H9 (cell line): ENCODE results near the gene PPM1H. TPM values are rescaled to one million over a fixed set of nuclear protein-coding genes. Genes with fewer than 3 reads are reported as not detected.

Experiments
- DNase-seq: peaks from one replicate; pipeline ENCODE4 v3.0.0-alpha.2; 2017
- H2AFZ ChIP-seq: one replicate; pipeline ENCODE4 v1.6.1; 2013; ENCODE audit warnings: mild to moderate bottlenecking, low read length, control low read depth, moderate library complexity
- H2AK5ac ChIP-seq: 2 replicates; pipeline ENCODE4 v1.6.1; 2013; ENCODE audit warnings: low read length, control low read depth, mixed read lengths; ENCODE audit not compliant: insufficient read length
- H2BK120ac ChIP-seq: one replicate; pipeline ENCODE4 v1.6.1; 2013; ENCODE audit warnings: low read depth, mild to moderate bottlenecking, low read length, control low read depth, inconsistent platforms; ENCODE audit not compliant: poor library complexity, severe bottlenecking
- H2BK12ac ChIP-seq: 2 replicates; pipeline ENCODE4 v1.6.1; 2013; ENCODE audit warnings: low read length, control low read depth, mixed read lengths, low read depth; ENCODE audit not compliant: insufficient read length
- H2BK15ac ChIP-seq: 2 replicates; pipeline ENCODE4 v1.6.1; 2013; ENCODE audit warnings: low read depth, low read length, control low read depth
- H2BK20ac ChIP-seq: one replicate; pipeline ENCODE4 v1.6.1; 2013; ENCODE audit warnings: low read depth, mild to moderate bottlenecking, low read length, control low read depth, inconsistent platforms; ENCODE audit not compliant: poor library complexity, severe bottlenecking
- H2BK5ac ChIP-seq: 2 replicates; pipeline ENCODE4 v1.6.1; 2013; ENCODE audit warnings: low read length, control low read depth, mixed read lengths; ENCODE audit not compliant: insufficient read length
- H3K14ac ChIP-seq: 2 replicates; pipeline ENCODE4 v1.6.1; 2013; ENCODE audit warnings: low read length, control low read depth; ENCODE audit not compliant: insufficient read depth
- H3K18ac ChIP-seq: 2 replicates; pipeline ENCODE4 v1.6.1; 2013; ENCODE audit warnings: low read depth, mild to moderate bottlenecking, mixed read lengths, low read length, control low read depth; ENCODE audit not compliant: insufficient read length
- H3K23ac ChIP-seq: 2 replicates; pipeline ENCODE4 v1.6.1; 2013; ENCODE audit warnings: low read length, control low read depth, mixed read lengths, low read depth; ENCODE audit not compliant: insufficient read length
- H3K23me2 ChIP-seq: 2 replicates; pipeline ENCODE4 v1.6.1; 2013; ENCODE audit warnings: low read depth, mild to moderate bottlenecking, mixed read lengths, low read length, control low read depth; ENCODE audit not compliant: insufficient read length, poor library complexity, severe bottlenecking
- H3K27ac ChIP-seq: 2 replicates; pipeline ENCODE4 v1.5.1; 2013; ENCODE audit warnings: low read length, control low read depth, mixed read lengths, low read depth; ENCODE audit not compliant: insufficient read length
- H3K27me3 ChIP-seq: 2 replicates; pipeline ENCODE4 v1.6.1; 2013; ENCODE audit warnings: low read length, control low read depth, inconsistent platforms; ENCODE audit not compliant: insufficient read depth
- H3K4ac ChIP-seq: 2 replicates; pipeline ENCODE4 v1.6.1; 2013; ENCODE audit warnings: low read depth, mild to moderate bottlenecking, control low read depth, inconsistent platforms, low read length, moderate library complexity
- H3K4me1 ChIP-seq: 2 replicates; pipeline ENCODE4 v1.6.1; 2013; ENCODE audit warnings: low read length, control low read depth, inconsistent platforms; ENCODE audit not compliant: insufficient read depth
- H3K4me2 ChIP-seq: 2 replicates; pipeline ENCODE4 v1.6.1; 2013; ENCODE audit warnings: low read length, control low read depth, mixed read lengths; ENCODE audit not compliant: insufficient read length, insufficient read depth
- H3K56ac ChIP-seq: 2 replicates; pipeline ENCODE4 v1.6.1; 2013; ENCODE audit warnings: low read depth, mild to moderate bottlenecking, mixed read lengths, low read length, control low read depth; ENCODE audit not compliant: insufficient read length
- H3K79me1 ChIP-seq: 2 replicates; pipeline ENCODE4 v1.6.1; 2013; ENCODE audit warnings: low read depth, mild to moderate bottlenecking, moderate library complexity, low read length, control low read depth, inconsistent platforms; ENCODE audit not compliant: insufficient read depth, poor library complexity, severe bottlenecking
- H3K79me2 ChIP-seq: 2 replicates; pipeline ENCODE4 v1.6.1; 2013; ENCODE audit warnings: low read length, control low read depth, inconsistent platforms; ENCODE audit not compliant: insufficient read depth
- H3K9ac ChIP-seq: 2 replicates; pipeline ENCODE4 v1.6.1; 2013; ENCODE audit warnings: low read length, control low read depth, mixed read lengths; ENCODE audit not compliant: insufficient read length; ENCODE audit errors: extremely low read depth
- H3K9me3 ChIP-seq: one replicate; pipeline ENCODE4 v1.6.1; 2013; ENCODE audit warnings: low read depth, low read length, inconsistent platforms; ENCODE audit not compliant: control insufficient read depth
- H3T11ph ChIP-seq: one replicate; pipeline ENCODE4 v1.6.1; 2013; ENCODE audit warnings: mild to moderate bottlenecking, low read length, control low read depth, inconsistent platforms
- H4K20me1 ChIP-seq: one replicate; pipeline ENCODE4 v1.6.1; 2013; ENCODE audit not compliant: control insufficient read depth, insufficient read length, insufficient read depth
- H4K5ac ChIP-seq: 2 replicates; pipeline ENCODE4 v1.6.1; 2013; ENCODE audit warnings: low read depth, mild to moderate bottlenecking, mixed read lengths, low read length, control low read depth; ENCODE audit not compliant: insufficient read length
- H4K8ac ChIP-seq: replicated peaks from 2 replicates; pipeline ENCODE4 v1.6.1; 2013; ENCODE audit warnings: low read length, control low read depth, mixed read lengths, low read depth; ENCODE audit not compliant: insufficient read length
- H4K91ac ChIP-seq: 2 replicates; pipeline ENCODE4 v1.6.1; 2013; ENCODE audit warnings: low read depth, mild to moderate bottlenecking, moderate library complexity, mixed read lengths, low read length, control low read depth; ENCODE audit not compliant: insufficient read length
- H3K27ac Mint-ChIP-seq, 3 experiments: 2 replicates in 2 of 3; 3 replicates in 1 of 3; pipeline ENCODE4 v1.8.0; 2020 to 2021; ENCODE audit warnings: mixed read lengths in 3 of 3, mild to moderate bottlenecking in 1 of 3, moderate library complexity in 1 of 3
- H3K27me3 Mint-ChIP-seq: 2 replicates; pipeline ENCODE4 v1.8.0; 2021; ENCODE audit warnings: low read depth, mild to moderate bottlenecking, moderate library complexity, mixed read lengths
- H3K36me3 Mint-ChIP-seq, 3 experiments: 2 replicates in 2 of 3; 3 replicates in 1 of 3; pipeline ENCODE4 v1.8.0; 2020 to 2021; ENCODE audit warnings: low read depth in 3 of 3, mixed read lengths in 3 of 3; ENCODE audit not compliant: insufficient read depth in 1 of 3
- H3K4me1 Mint-ChIP-seq, 2 experiments: 2 replicates each; pipeline ENCODE4 v1.8.0; 2020; ENCODE audit warnings: mixed read lengths in 2 of 2
- H3K4me3 Mint-ChIP-seq, 2 experiments: 2 replicates in 1 of 2; 3 replicates in 1 of 2; pipeline ENCODE4 v1.8.0; 2020 to 2021; ENCODE audit warnings: mild to moderate bottlenecking in 2 of 2, mixed read lengths in 2 of 2, moderate library complexity in 1 of 2
- H3K9me3 Mint-ChIP-seq, 2 experiments: 2 replicates in 1 of 2; 3 replicates in 1 of 2; pipeline ENCODE4 v1.8.0; 2020; ENCODE audit warnings: mild to moderate bottlenecking in 2 of 2, mixed read lengths in 2 of 2, moderate library complexity in 1 of 2
- WGBS: extraction: QIAGEN DNeasy Blood & Tissue Kit; methylation state at CpG from one replicate; pipeline ENCODE4 v1.1.7; 2013; ENCODE audit warnings: missing lambda C conversion rate, low lambda C conversion rate, mixed read lengths; ENCODE audit not compliant: insufficient read length; ENCODE audit errors: extremely low coverage; 5-methylcytosine and 5-hydroxymethylcytosine counted together
- total RNA-seq: library from RNA; stranded (reverse); gene quantifications from 2 replicates; pipeline ENCODE4 v1.2.1, GENCODE V29; 2021
- TF ChIP-seq, protein P1 (sequence below): fragments of 200-600 bp; sonication (generic); conservative IDR thresholded peaks from 3 replicates; pipeline ENCODE4 v1.8.0; 2021; ENCODE audit warnings: antibody characterized with exemption, mild to moderate bottlenecking

The PPM1H gene
- total RNA-seq, 1 experiment from 2014 or later, result 22.1 TPM

DNA sequence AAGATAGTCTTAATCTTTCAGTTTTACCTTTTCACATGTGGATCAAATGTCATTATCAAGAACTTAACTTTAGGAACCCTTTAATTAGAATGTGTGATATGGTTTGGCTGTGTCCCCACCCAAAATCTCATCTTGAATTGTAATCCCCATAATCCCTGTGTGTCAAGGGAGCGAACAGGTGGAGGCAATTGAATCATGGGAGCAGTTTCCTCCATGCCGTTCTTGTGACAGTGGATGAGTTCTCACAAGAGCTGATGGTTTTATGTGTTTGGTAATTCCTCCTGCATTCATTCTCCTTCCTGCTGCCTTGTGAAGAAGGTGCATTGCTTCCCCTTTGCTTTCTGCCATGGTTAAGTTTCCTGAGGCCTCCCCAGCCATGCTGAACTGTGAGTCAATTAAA lies 307.8 kb downstream of the PPM1H start:
- Histone ChIP-seq H3K18ac (no peak overlapping the region), H2BK20ac (no peak overlapping the region), H3K4me2 (no peak overlapping the region), H3T11ph (no peak overlapping the region), H2BK12ac (no peak overlapping the region), H3K79me1 (no peaks in the 10 kb centered on the region), H4K5ac (no peak overlapping the region), H4K91ac (no peak overlapping the region), H3K9ac (no peak overlapping the region), H2AFZ (no peak overlapping the region), H3K23me2 (no peaks in the 10 kb centered on the region), H3K23ac (no peak overlapping the region), H4K8ac (no peak overlapping the region), H3K27ac (no peak overlapping the region), H3K56ac (no peak overlapping the region), H2BK120ac (no peak overlapping the region), H2BK5ac (no peak overlapping the region), H3K4ac (no peak overlapping the region), H3K14ac (no peak overlapping the region), H3K27me3 (peaks cover 2% of the 10 kb centered on the region; the same call in 1 of the 2 replicates), H3K9me3 (no peaks in the 10 kb centered on the region), H2AK5ac (no peak overlapping the region), H3K79me2 (no peaks in the 10 kb centered on the region), H4K20me1 (no peaks in the 10 kb centered on the region), H3K4me1 (peaks cover 6% of the 10 kb centered on the region; the same call in 1 of the 2 replicates), H2BK15ac (no peak overlapping the region)
- DNase-seq, result no peak
- no CpG with 5 or more reads among the region's 2 CpGs for WGBS
- Mint-ChIP-seq H3K27ac (no peak overlapping the region), H3K36me3 (peaks cover 0 to 4% (median 1%) of the 10 kb centered on the region in 3 experiments; a peak in 1 of 7 replicates), H3K4me3 (no peak overlapping the region; a peak in 1 of 5 replicates), H3K27me3 (peaks cover 60% of the 10 kb centered on the region), H3K4me1 (peaks cover 55 to 57% of the 10 kb centered on the region in 2 experiments), H3K9me3 (peaks cover 0 to 3% of the 10 kb centered on the region in 2 experiments; a peak in 1 of 5 replicates)
- TF ChIP-seq, protein P1, sequence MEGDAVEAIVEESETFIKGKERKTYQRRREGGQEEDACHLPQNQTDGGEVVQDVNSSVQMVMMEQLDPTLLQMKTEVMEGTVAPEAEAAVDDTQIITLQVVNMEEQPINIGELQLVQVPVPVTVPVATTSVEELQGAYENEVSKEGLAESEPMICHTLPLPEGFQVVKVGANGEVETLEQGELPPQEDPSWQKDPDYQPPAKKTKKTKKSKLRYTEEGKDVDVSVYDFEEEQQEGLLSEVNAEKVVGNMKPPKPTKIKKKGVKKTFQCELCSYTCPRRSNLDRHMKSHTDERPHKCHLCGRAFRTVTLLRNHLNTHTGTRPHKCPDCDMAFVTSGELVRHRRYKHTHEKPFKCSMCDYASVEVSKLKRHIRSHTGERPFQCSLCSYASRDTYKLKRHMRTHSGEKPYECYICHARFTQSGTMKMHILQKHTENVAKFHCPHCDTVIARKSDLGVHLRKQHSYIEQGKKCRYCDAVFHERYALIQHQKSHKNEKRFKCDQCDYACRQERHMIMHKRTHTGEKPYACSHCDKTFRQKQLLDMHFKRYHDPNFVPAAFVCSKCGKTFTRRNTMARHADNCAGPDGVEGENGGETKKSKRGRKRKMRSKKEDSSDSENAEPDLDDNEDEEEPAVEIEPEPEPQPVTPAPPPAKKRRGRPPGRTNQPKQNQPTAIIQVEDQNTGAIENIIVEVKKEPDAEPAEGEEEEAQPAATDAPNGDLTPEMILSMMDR, result no peak
